GM19099 (cell line): ENCODE results near the gene BIRC6.
A peak's percentile ranks its signal among the peaks of the same experiment; 100 is the strongest.

Source experiments
- POLR2A ChIP-seq: IDR thresholded peaks from 3 replicates; pipeline ENCODE4 v1.6.1; 2011; ENCODE audit warnings: low read depth; ENCODE audit not compliant: insufficient read length; ENCODE audit errors: extremely low read depth

Gene BIRC6

GRCh38 chr2:32611771-32612170, 254.9 kb downstream of the BIRC6 start:
- TF ChIP-seq POLR2A = no peak

GRCh38 chr2:32614084-32614483, 257.3 kb downstream of the BIRC6 start:
- no peak for TF ChIP-seq POLR2A

GRCh38 chr2:32617599-32618189, 260.9 kb downstream of the BIRC6 start:
- TF ChIP-seq POLR2A = no peak

- no peak for TF ChIP-seq POLR2A
These were observed 265.9 kb downstream of the BIRC6 start for GRCh38 chr2:32622570-32623310.

- no peak for TF ChIP-seq POLR2A
These were observed 266.5 kb downstream of the BIRC6 start for GRCh38 chr2:32623311-32623706.

- no peak for TF ChIP-seq POLR2A
These were observed 268.0 kb downstream of the BIRC6 start for GRCh38 chr2:32624812-32625211.

GRCh38 chr2:32626639-32627221, 269.9 kb downstream of the BIRC6 start:
- no peak for TF ChIP-seq POLR2A

- TF ChIP-seq POLR2A = no peak
These were observed 270.6 kb downstream of the BIRC6 start for GRCh38 chr2:32627441-32627813.

GRCh38 chr2:32627814-32628579, 271.2 kb downstream of the BIRC6 start, which contains the start of gene TTC27:
TSS of gene TTC27 (plus strand) at chr2:32628050. CDS start at chr2:32628293, 243 bp downstream.
- TF ChIP-seq POLR2A = peak; percentile 76

GRCh38 chr2:32632089-32632488, 275.3 kb downstream of the BIRC6 start:
- TF ChIP-seq POLR2A = no peak

GRCh38 chr2:32633040-32633439, 276.2 kb downstream of the BIRC6 start:
- no peak for TF ChIP-seq POLR2A

- no peak for TF ChIP-seq POLR2A
These were observed 284.4 kb downstream of the BIRC6 start for GRCh38 chr2:32641180-32641579.

- TF ChIP-seq POLR2A = no peak
These were observed 290.4 kb downstream of the BIRC6 start for GRCh38 chr2:32647180-32647651.

- TF ChIP-seq POLR2A = no peak
These were observed 295.9 kb downstream of the BIRC6 start for GRCh38 chr2:32652555-32653209.

- TF ChIP-seq POLR2A = no peak
These were observed 299.2 kb downstream of the BIRC6 start for GRCh38 chr2:32656069-32656468.
